Measurements from ENCODE around the gene VAC14.

The VAC14 gene

GRCh38 chr16:70689035-70689969 lies 111.7 kb downstream of the VAC14 start:
- no peak for DNase-seq

- no peak for DNase-seq
Observed at GRCh38 chr16:70688246-70688742, 112.7 kb downstream of the VAC14 start.

- DNase-seq: no peak
Observed at GRCh38 chr16:70687671-70688245, 113.2 kb downstream of the VAC14 start.

- DNase-seq: no peak
Observed at GRCh38 chr16:70687102-70687511, 113.9 kb downstream of the VAC14 start.

- DNase-seq: no peak
Observed at GRCh38 chr16:70686376-70687101, 114.4 kb downstream of the VAC14 start.

- DNase-seq: peak; percentile 63
Observed at GRCh38 chr16:70685938-70686375, 115.0 kb downstream of the VAC14 start, which contains the start of gene MTSS2. MTSS2 (minus strand) TSS chr16:70686053; CDS start chr16:70685791, 262 bp downstream.

GRCh38 chr16:70685061-70685937 lies 115.7 kb downstream of the VAC14 start:
- no peak for DNase-seq

- DNase-seq: no peak
Observed at GRCh38 chr16:70684146-70685060, 116.6 kb downstream of the VAC14 start.

GRCh38 chr16:70683146-70683944 lies 117.6 kb downstream of the VAC14 start:
- DNase-seq: no peak

GRCh38 chr16:70682239-70683145 lies 118.5 kb downstream of the VAC14 start:
- no peak for DNase-seq

GRCh38 chr16:70681382-70682238 lies 119.3 kb downstream of the VAC14 start:
- DNase-seq: no peak

GRCh38 chr16:70680495-70681381 lies 120.2 kb downstream of the VAC14 start:
- DNase-seq: no peak

GRCh38 chr16:70679671-70680494 lies 121.1 kb downstream of the VAC14 start:
- no peak for DNase-seq

- DNase-seq: no peak
Observed at GRCh38 chr16:70678898-70679670, 121.9 kb downstream of the VAC14 start.

Data from NCI-H1105 treated with DMSO at 0.1 percent for 48 hours (cell line).